Activated CD8-positive, alpha-beta memory T cell treated with anti-CD3 and anti-CD28 coated beads for 4 hours (primary cell): Measurements from ENCODE around the gene UNC50.
A peak's percentile ranks its signal among the peaks of the same experiment; 100 is the strongest.

ENCODE experiments used
- DNase-seq, 2 donors: peaks; one replicate each; pipeline ENCODE4 v3.0.0-alpha.2; 2020; ENCODE audit warnings: low read depth in 2 of 2

The UNC50 gene

GRCh38 chr2:98608116-98608961, at the start of gene UNC50, which contains the start of gene COA5:
Gene UNC50, plus strand, starts transcription at chr2:98608589. Its CDS starts 1,171 bp downstream, at chr2:98609760.
Gene COA5, minus strand, starts transcription at chr2:98608512. Its CDS starts 107 bp downstream, at chr2:98608405.
- DNase-seq: peak; percentile 77 to 80

DNA sequence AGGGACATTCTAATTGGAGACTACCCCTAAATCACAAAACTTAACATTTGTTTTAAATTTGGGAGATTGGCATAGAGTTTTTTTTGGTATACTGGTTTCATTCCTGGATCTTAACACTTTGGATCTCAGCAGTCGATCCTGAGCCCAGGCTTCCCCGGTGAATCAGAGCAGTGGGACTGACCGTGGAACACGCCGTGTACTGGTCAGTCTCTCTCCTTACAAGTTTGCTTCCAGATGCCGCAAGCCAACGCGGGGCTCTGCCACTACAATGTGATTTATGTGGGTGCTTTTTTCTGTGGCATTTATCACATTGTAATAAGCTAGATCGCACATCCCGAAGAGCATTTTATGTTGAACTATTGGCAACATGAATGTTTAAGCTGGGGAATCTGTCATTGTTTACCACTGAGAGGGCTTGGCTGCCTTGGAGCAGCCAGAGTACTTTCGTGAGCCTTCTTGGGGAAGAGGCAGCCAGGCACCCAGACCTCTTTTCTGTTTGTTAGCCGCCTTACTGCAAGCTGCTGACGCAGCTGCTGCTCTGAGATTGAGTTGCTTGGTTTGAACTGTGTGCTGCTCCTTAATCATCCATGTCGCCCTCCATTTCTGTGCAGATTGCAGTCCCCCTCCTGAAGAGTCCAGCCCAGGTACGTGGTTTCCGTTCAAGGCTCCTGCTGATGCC, 49.4 kb upstream of the UNC50 start:
- no peak for DNase-seq

DNA sequence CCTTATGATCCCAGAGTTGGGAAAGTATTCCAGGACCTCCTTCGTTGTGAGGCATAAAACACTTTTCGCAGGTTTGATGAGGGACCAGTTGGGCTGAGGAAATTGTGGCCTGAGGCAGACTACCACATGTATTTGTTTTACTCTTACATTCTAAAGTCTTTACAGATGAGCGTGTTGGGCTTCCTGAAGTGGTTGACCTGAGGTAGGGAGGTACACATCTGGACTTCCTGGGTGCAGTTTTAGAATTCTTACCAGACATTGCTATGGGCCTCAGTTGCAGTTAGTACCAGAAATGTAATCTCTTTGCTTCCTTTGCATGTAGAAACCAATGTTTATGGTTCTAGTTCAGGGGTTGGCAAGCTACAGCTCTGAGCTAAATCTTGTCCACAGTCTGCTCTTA, 48.8 kb upstream of the UNC50 start:
- DNase-seq: no peak

DNA sequence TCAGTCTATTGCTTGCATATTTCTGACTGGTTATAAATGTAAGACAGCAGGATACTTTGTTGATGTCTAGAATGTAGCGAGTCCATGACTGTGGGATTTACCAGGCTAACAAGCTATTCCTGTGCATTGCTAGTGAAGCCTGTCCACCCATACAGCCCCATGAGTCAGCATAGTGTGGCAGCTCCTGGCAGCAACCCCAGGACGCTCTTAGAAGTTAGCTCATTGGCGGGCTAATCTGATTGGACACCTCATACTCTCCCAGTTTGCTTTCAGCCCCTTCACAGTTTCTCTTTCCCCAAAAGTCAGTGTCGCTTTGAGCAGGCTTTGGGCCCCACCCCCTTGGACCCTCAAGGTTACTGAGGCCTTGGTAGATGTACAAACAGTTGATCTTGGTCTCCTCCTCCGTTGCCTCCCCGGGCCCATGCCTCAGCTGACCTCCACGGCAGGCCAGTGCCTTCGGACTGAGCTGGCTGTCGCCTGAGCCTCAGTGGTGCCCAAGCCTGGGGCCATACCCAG, 48.1 kb upstream of the UNC50 start:
- no peak for DNase-seq

DNA sequence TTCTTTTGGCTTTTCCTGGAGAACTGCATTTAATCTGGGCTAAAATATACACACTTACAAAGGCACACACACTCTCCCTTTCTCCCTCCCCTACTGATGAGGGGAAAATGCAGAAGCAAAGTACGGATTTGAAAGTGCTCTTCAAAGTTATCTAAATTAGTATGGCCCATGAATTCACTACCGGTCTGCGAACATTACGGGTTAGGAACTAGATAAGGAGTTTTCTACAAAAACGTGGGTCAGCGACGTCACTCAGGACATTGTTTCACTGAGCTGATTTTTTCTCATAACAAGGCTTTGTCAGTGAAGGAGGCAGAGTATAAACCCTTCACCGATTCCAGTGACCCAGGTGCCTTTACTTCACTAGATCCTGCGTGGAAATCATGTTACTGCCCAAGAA, 47.4 kb upstream of the UNC50 start:
- DNase-seq: no peak

GRCh38 chr2:98561902-98562695, 46.3 kb upstream of the UNC50 start:
- DNase-seq: no peak

DNA sequence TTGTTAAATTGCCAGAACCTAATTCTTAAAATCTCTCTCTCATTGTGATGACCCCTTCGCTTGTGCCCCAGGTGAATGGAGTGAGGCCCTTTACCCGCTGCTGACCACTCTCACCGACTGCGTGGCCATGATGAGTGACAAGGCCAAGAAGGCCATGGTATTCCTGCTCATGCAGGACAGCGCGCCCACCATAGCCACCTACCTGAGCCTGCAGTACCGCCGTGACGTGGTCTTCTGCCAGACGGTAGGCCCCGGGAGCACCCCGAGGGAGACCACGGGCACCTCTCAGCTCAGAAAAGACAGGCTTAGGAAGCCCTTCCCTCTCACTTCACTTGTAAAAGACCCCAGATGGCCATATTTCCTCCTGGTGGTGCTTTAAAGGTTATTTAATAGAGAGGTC, 45.0 kb upstream of the UNC50 start:
- DNase-seq: no peak

DNA sequence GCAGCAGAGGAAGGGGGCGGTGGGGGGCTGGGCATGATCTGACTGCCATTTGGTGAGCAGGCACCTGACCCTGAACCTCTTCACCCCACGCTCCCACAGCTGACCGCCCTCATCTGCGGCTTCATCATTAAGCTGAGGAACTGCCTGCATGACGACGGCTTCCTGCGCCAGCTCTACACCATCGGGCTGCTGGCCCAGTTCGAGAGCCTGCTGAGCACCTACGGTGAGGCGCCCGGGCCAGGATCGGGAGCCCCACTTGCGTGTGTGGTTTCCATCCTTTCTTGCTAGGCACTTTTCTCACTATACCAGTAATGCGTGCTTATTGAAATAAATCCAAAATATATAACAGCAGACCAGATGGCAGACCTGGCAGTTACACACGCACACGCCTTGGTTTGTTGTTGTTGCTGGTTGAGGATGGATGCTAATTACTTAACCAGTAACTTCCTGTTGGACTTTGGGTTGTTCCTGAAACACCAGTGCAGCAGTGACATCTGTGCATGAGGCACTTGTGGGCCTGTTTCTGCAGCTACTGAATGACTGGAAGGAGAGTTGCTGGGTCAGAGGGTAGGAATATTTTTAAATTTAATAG, 43.8 kb upstream of the UNC50 start:
- DNase-seq: no peak

GRCh38 chr2:98565286-98565860, 43.0 kb upstream of the UNC50 start:
- DNase-seq: no peak

DNA sequence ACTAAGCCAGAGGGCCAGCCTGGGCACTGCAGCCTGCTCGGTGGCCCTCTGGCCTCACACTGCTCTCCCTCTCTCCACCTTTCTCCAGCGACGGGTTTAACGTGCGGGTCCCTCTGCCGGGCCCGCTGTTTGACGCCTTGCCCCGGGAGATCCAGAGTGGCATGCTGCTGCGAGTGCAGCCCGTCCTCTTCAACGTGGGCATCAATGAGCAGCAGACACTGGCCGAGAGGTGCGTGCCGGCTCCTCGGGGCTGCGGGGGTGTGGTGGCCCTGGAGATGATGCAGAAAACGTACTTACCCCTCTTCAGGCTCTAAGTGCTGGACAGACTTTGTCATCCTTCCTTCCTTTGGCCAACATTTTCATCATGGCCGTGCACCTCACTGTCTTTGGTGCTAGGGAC, 42.4 kb upstream of the UNC50 start:
- no peak for DNase-seq

DNA sequence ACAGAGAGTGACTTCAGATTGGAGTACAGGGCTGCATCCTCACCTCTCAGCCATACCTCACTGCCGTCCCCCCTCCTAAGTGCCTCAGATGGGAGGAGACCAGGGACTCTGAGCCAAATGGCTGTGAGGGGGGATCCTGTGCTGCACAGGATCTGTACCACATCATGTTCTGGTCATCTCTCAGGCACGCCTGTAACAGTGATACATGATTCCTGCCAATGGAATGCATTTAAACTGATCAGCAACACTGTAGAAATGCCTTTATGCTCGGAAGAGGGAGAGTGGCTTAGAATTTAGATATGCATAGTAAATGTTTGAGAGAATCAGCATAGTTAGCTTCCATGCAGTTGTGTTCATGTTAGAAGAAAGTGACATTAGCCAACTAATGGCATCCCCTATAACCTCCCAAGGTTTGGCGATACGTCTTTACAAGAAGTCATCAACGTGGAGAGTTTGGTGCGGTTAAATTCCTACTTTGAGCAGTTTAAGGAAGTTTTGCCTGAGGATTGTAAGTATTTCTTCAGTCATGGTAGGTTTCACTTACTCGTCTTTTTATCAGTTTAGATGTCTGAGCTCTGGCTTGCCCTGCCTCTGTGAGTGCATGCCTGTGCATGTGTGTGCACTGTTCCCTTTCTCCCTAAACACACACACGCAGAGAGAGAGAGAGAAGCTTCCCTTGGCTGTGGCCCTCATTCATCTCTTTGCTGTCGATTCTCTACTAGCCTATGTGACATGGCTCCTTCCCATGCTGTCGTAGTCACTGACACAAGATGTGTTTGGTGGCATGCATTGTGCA, 40.0 kb upstream of the UNC50 start:
- no peak for DNase-seq

DNA sequence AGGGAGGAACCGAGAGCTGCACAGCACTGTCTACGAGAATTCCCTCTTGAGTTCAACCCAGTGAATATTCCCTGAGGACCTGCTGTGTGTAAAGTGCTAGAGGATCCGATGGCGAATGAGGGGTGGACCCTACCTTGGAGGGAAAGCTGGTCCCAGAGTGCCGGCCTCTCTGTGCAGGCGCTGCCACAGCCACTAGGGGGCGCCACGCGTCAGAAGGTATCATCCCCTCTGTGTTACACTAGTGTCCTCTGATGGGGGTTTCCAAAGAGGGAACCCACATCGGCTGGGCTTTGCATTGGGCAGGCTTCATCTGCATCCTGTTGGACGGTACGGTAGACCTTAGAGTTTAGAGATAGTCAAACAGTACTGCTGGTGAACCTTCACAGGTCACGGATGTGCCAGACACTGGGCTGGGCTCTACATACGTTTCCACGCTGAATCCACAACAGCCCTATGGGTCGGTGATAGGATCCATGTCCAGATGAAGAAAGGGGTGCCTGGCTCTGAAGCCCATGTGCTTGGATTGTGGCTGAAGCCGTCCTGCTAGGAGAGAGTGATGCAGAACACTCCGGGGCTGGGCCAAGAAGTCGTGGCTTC, 39.1 kb upstream of the UNC50 start:
- peak; percentile 30 to 48 for DNase-seq

DNA sequence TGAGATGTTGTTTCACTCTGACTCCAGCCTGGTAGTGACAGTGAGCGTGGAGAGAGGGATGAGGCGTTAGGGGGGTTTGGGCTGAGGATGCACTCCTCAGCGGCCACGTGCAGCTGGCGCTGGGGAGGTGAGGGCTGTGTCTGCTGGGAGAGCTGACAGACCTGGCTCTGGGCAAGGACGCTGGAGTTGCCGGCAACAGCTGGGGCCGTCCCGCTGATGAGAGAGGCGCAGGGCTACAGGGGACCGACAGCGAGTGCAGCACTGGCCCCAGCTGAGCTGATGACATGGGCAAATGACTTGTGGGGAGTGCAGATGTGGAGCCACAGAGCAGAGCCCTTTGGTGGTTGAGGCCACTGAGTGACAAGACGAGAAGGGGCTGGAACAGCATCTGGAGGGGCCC, 38.5 kb upstream of the UNC50 start:
- DNase-seq: no peak

GRCh38 chr2:98570356-98570755, 38.0 kb upstream of the UNC50 start:
- DNase-seq: no peak

DNA sequence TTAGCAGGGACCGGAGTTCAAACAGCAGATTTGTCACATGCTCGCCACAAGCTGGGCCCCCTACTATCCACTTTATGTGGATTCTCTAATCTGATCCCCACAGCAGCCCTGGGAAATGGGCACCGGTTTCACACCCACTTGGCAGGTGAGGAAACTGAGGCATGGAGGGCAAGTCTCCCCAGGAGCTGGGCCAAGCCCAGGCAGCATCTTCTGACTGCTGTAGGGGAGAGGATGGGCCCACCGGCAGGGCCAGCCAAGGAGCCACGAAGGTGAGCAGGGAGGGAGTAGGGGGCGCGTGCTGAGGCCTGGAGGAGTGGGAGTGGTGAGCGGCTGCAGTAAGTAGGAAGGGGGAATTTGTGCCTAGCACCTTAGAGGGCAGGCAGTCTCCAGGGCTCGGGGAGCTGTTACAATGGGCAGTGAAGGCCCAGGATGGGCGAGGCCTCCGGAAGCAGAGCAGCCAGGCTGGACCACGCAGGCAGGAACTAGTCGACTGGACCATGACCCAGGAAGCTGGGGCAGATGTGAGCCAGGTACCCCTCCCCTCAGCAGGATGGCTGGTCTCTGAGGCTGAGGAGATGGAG, 37.2 kb upstream of the UNC50 start:
- DNase-seq: no peak

DNA sequence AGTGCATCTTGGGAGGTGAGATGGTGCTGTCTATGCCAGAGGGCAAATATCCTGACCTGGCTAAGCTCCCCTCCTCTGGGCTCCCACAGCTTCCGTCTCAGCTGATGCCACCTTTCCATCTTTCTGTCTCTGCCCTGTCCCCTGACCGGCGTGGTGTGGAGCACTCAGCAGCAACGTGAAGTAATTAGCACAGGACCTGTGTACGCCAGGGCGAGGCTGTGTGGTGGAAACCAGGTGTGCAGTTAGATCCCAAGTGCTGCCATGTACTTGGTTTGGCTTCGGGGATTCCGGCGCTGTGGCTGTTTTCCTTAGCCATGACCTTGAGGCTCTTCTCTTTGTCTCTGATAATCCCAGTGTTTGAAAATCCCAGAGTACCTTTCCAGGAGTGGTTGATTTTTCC, 36.6 kb upstream of the UNC50 start:
- DNase-seq: no peak

GRCh38 chr2:98572211-98572610, 36.2 kb upstream of the UNC50 start:
- no peak for DNase-seq

DNA sequence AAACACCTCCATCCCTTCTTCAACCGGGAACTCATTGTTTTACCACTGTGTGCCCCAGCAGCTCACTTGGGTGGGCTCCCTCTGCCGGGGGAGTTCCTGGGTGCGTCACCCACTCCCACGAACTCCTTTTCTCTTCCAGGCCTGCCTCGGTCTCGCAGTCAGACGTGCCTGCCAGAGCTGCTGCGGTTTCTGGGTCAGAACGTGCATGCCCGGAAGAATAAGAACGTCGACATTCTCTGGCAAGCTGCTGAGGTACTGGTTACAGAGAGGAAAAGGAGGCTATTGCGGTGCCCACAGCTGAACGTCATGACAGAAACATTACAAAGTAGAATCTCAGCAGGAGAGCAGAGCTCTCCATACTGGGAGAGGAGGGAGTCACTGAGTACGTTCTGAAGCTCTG, 35.7 kb upstream of the UNC50 start:
- DNase-seq: no peak

GRCh38 chr2:98573426-98573825, 35.0 kb upstream of the UNC50 start:
- no peak for DNase-seq
